A673 (cell line): ENCODE results near the gene SYNGR2. TPM values are rescaled to one million over a fixed set of nuclear protein-coding genes. Genes with fewer than 3 reads are reported as not detected.

Experiments
- BruUV-seq: library from RNA; stranded (reverse); fragments of 400-500 nt; replicated peaks from 2 replicates; lab custom pipeline; 2021; lab: Mats Ljungman, UMichigan
- CTCF ChIA-PET: fragments of 300-600 bp; sonication (Branson Sonifier 250); formaldehyde crosslinking; loops from one replicate; lab custom pipeline; 2022; ENCODE audit warnings: antibody characterized with exemption; lab: Charles Lee
- POLR2A ChIA-PET: fragments of 300-600 bp; sonication (Branson Sonifier 250); formaldehyde crosslinking; loops from one replicate; lab custom pipeline; 2022; ENCODE audit warnings: antibody characterized with exemption; ENCODE audit not compliant: low non-redundant PET; lab: Charles Lee
- DNase-seq: peaks from one replicate; pipeline ENCODE4 v3.0.0-alpha.2; 2015; ENCODE audit warnings: low spot score
- H3K27ac ChIP-seq: fragments of 200-600 bp; sonication (generic); 2 replicates; pipeline ENCODE4 v1.5.1; 2016; ENCODE audit warnings: mixed run types, low read depth, mild to moderate bottlenecking, mixed read lengths, antibody characterized with exemption, low read length; ENCODE audit not compliant: poor library complexity, severe bottlenecking
- H3K27me3 ChIP-seq: fragments of 200-600 bp; sonication (generic); replicated peaks from 2 replicates; pipeline ENCODE4 v1.6.1; 2017; ENCODE audit warnings: mixed run types, low read depth, mild to moderate bottlenecking, mixed read lengths, antibody characterized with exemption, low read length; ENCODE audit not compliant: insufficient read depth, poor library complexity
- H3K36me3 ChIP-seq: fragments of 200-600 bp; sonication (generic); 2 replicates; pipeline ENCODE4 v1.6.1; 2016; ENCODE audit warnings: mixed run types, mild to moderate bottlenecking, mixed read lengths, antibody characterized with exemption, low read length; ENCODE audit not compliant: insufficient read depth, poor library complexity, severe bottlenecking
- H3K4me1 ChIP-seq: fragments of 200-600 bp; sonication (generic); 2 replicates; pipeline ENCODE4 v1.6.1; 2017; ENCODE audit warnings: mixed run types, mild to moderate bottlenecking, mixed read lengths, antibody characterized with exemption, low read length; ENCODE audit not compliant: insufficient read depth, poor library complexity, severe bottlenecking
- H3K4me3 ChIP-seq: fragments of 200-600 bp; sonication (generic); 2 replicates; pipeline ENCODE4 v1.5.1; 2016; ENCODE audit warnings: low read depth, mixed run types, mild to moderate bottlenecking, mixed read lengths, low read length; ENCODE audit not compliant: poor library complexity, severe bottlenecking
- H3K9me3 ChIP-seq: fragments of 200-600 bp; sonication (generic); 2 replicates; pipeline ENCODE4 v1.6.1; 2016; ENCODE audit warnings: mixed run types, low read depth, mild to moderate bottlenecking, mixed read lengths, antibody characterized with exemption, low read length; ENCODE audit not compliant: poor library complexity, severe bottlenecking
- CTCF ChIP-seq: fragments of 300-800, 200-600 bp; sonication (generic); conservative IDR thresholded peaks from 2 replicates; pipeline ENCODE4 v1.5.1; 2017; ENCODE audit warnings: low read depth, mild to moderate bottlenecking, antibody characterized with exemption, low read length, moderate library complexity, mixed read lengths
- EZH2 ChIP-seq: fragments of 200-600 bp; sonication (generic); IDR thresholded peaks from 2 replicates; pipeline ENCODE4 v1.6.1; 2017; ENCODE audit warnings: borderline replicate concordance, low read depth, mild to moderate bottlenecking, mixed read lengths, antibody characterized with exemption, low read length; ENCODE audit not compliant: poor library complexity, severe bottlenecking
- intact Hi-C: fragments of 100-400 bp; cut with micrococcal nuclease; formaldehyde crosslinking; loops from one replicate; pipeline ENCODE4 v1.10.0; 2022; ENCODE audit not compliant: unreplicated experiment
- total RNA-seq: library from RNA; stranded (reverse); gene quantifications from 2 replicates; pipeline ENCODE4 v1.2.3, GENCODE V29; 2021

SYNGR2 gene
- total RNA-seq, 1 experiment from 2014 or later, result 55.3 TPM

DNA sequence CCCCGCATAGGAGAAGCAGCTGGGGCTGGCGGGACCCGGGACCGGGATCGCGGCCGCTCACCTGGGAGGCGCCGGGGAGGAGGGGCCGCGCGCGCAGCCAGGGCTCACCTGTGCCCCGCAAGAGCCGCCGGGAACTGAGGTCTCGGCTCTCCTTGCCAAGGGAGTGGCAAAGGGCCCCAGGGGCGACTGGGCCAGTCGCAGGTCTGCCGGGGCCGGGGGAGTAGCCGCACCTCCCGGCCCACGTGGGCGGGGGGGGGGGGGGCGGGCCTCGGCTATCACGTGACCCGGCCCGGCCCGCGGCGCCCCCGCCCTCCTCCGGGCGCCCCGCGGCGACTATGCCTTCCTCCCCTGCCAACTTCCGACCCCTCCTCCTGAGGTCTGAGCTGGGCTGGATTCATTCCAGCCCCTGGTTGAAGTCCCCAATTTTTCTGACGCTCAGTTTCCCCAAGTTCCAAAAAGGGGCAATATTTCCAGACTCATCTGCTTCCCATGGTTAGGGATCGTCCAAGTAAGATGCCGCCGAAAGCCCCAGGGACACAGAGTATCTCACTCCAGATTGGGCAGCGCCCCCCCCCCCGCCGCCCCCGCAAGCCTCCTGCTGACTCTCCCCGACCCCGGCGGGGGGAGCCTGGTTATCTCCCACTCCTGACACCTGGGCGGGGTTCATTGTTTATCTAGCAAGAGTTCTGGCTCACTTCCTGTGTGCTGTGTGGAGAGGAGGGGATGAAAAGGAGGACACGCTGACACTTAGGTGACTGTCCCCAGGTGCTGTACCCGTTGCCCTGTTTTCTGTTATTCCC is 39.6 kb upstream of the SYNGR2 start, which contains the start of gene TMC6:
TSS of gene TMC6 (minus strand) at position 205 of the 800 bp plus-strand sequence. CDS start 1,923 bp downstream, outside the sequence.
- H3K9me3 ChIP-seq, result no peaks in the 10 kb centered on the region
- H3K36me3 ChIP-seq, result no peaks in the 10 kb centered on the region
- DNase-seq, result peak; percentile 70
- peaks cover 46% of the 10 kb centered on the region for H3K4me1 ChIP-seq
- no TSS peak for BruUV-seq
- intact Hi-C loops, result loop anchor here (5.0 kb wide), 1 partner anchor 39 kb away; the partner anchor contains the start of gene SYNGR2
- TF ChIP-seq CTCF (no peak), EZH2 (no peak)
- no peaks in the 10 kb centered on the region for H3K27me3 ChIP-seq
- POLR2A ChIA-PET, result no interaction called here
- H3K27ac ChIP-seq, result peak within 1 kb of the TSS; percentile 64
- CTCF ChIA-PET, result no interaction called here
- H3K4me3 ChIP-seq, result peak within 1 kb of the TSS; percentile 80

- H3K27me3 ChIP-seq, result no peaks in the 10 kb centered on the region
- H3K4me3 ChIP-seq, result peak overlapping the region; percentile 80
Observed at GRCh38 chr17:78129351-78130089, 38.9 kb upstream of the SYNGR2 start.

More at GRCh38 chr17:78129351-78130089, 38.9 kb upstream of the SYNGR2 start:
- CTCF ChIA-PET, result no interaction called here
- H3K9me3 ChIP-seq, result no peaks in the 10 kb centered on the region
- no peaks in the 10 kb centered on the region for H3K36me3 ChIP-seq
- BruUV-seq, result no TSS peak
- H3K27ac ChIP-seq, result no peak overlapping the region
- peaks cover 46% of the 10 kb centered on the region for H3K4me1 ChIP-seq
- POLR2A ChIA-PET, result no interaction called here
- no peak for TF ChIP-seq CTCF
- TF ChIP-seq EZH2, result no peak
- intact Hi-C loops, result loop anchor here (5.0 kb wide), 1 partner anchor 38 kb away; the partner anchor contains the start of gene SYNGR2
- no peak for DNase-seq
